Activated CD4-positive, CD25-positive, alpha-beta regulatory T cell (primary cell): ENCODE measurements around the gene PANK3.
A peak's percentile ranks its signal among the peaks of the same experiment; 100 is the strongest.
"Not testable (repeated sequence)": the region's sequence is repeated elsewhere in the genome, so short reads cannot be mapped to it uniquely, and the experiment has no call there.

ENCODE experiments used
- DNase-seq, 4 experiments: peaks; one replicate each; lab custom pipeline; 2025; lab: John Stamatoyannopoulos, UW

Gene PANK3

DNA sequence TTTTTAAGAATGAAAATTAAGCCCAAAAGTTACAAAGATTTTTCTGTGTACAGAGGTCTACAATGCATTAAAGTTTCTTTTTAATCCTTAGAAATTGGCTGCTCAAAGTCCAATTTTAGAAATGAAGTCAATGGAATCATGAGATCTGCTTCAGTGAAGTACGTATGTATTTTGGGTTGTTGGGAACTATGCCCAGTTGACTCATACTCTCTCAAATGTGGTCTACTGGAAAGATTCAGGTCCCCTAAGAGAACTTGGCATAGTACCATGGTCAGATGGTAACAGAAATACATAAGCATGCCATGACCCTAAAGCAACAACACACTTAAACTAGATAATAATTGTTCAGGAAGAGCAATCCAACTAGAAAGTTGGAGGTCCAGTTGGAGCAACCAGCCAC is 27.0 kb downstream of the PANK3 start:
- no peak for DNase-seq

DNA sequence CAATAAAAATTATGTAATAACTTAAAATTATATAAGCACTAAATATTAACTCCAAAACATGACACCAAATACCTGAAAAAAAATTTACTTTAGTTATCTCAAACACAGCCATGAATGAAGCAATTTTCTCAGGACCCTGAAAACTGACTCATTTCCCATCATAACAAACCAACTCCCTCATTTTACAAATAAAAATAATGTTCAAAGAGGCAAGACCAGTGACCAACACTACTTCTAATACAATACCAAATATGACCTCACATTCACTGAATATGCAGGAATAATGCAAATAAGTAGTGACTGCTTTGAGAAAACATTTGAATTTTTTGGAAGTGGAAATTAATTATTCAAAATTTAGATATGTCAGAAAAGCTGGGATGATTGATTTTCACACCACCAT is 28.5 kb downstream of the PANK3 start:
- DNase-seq, result no peak

DNA sequence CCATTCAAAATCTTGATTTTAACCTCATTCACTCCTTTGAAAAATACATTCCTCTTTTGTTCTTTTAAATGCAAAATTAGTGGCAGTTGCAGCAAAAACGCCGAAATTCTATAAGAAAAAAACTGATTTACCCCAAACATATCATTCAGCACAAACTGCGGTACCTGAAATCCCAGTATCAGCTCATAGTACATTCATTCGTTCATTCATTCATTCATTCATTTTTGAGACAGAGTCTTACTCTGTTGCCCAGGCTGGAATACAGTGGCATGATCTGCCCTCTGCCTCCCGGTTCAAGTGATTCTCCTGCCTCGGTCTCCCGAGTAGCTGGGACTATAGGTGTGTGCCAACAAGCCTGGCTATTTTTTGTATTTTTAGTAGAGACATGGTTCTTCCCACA is 29.6 kb downstream of the PANK3 start:
- DNase-seq, result no peak

DNA sequence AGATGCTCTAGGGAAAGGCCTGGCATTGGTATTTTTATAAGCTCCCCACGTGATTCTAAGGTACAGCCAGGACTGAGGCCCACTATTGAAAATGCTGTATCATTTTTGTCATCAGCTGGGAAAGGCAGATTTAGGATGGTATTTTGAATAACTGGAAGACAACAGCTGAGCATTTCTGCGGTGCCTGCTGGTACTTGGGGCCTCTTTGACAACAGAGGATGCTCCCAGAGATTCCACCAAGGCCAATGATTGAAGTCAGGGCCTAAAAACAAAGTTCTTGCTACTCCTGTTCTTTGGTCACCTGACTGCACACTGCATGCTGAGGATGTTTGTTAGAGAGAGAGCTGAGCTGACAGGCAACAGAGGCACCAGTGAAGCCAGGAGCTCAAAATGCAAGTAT is 42.0 kb downstream of the PANK3 start:
- DNase-seq, result no peak

DNA sequence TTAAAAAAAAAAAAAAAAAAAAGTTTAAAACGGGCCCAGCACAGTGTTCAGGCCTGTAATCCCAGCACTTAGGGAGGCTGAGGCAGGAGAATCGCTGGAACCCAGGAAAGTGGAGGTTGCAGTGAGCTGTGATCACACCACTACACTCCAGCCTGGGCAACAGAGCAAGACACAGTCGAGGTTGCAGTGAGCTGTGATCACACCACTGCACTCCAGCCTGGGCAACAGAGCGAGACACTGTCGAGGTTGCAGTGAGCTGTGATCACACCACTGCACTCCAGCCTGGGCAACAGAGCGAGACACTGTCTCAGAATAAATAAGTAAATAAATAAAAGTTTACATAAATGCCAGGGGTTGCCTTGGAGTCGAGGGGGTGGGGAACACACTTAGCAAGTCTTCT is 44.8 kb downstream of the PANK3 start:
- DNase-seq, result not testable (repeated sequence)

DNA sequence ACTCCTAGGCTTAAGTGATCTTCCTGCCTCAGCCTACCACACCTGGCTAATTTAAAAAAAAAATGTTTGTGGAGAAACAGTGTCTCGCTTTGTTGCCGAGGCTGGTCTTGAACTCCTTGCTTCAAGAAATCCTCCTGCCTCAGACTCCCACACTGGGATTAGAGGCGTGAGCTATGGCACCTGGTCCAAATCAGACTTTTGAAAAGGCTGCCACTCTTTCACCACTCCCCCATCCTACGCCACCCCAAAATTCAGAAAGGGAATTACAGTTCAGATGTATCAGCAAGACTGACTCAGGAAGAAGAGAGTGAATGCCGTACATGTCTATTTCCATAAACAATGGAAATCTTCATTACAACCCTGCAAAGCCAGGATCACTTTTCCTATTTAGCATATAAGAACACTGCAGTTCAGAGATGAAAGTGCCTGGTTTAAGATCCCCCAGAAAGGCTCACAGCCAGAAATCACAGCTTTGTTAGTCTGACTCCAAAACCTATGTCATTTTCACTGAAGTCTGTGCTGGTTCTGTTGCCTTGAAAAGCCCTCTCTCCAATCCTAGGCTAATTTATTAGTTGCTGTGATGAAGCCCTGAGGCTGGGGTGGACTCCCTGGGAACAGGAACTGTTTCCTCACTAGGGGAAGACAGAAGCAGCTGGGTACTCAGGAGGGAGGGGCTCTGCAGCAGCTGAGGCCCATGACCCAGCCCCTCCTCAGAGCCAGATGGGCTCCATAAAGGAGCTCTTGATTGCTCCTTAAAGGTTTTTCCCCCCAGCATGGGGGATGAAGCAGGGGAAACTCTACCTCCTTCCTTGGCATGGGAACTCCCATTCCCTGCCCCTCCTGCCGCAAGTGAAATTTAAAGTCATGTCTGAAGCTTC is 46.9 kb downstream of the PANK3 start:
- DNase-seq, result no peak

DNA sequence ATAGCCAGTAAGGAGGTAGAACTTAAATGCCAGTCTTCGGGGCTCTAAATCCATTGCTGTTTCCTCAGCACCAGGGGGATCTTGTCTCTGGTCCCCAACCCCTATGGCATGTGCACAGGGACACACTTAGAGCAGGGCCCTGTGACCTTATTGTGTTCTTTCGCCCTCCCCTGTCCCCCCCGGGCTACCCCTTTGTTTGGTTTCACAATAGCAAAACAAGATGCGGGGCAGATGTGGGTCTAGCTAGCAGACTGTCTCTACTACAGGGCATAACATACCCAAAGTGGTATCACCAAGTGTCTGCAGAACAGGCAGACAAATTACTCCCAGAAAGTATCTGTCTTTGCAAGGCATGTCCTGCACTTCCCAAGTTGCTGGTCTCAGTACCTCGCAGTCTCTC is 48.0 kb downstream of the PANK3 start:
- no peak for DNase-seq

DNA sequence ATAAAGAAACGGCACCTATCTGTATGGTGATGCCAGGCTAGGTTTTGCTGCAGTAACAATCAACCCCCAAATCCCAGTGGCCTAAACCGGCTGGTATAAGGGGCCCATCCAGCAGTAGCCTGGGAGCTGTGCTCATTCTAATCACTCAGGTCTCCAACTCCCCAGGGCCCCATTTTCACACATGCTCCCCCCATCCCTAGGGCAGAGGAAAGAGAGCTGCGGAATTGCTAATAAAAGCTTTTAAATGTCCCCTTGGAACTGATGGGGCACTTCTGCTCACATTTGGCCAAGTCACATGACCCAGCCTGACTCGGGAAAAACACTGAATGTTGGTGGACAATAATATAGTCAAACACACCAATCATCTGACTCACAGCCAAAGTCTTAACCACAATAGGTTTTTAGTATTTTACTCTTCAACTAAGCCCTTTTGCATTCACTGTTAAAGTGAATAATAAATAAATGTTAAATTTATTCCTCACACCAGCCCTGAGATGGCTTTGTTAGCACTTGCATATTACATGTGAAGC is 48.5 kb downstream of the PANK3 start:
- no peak for DNase-seq

DNA sequence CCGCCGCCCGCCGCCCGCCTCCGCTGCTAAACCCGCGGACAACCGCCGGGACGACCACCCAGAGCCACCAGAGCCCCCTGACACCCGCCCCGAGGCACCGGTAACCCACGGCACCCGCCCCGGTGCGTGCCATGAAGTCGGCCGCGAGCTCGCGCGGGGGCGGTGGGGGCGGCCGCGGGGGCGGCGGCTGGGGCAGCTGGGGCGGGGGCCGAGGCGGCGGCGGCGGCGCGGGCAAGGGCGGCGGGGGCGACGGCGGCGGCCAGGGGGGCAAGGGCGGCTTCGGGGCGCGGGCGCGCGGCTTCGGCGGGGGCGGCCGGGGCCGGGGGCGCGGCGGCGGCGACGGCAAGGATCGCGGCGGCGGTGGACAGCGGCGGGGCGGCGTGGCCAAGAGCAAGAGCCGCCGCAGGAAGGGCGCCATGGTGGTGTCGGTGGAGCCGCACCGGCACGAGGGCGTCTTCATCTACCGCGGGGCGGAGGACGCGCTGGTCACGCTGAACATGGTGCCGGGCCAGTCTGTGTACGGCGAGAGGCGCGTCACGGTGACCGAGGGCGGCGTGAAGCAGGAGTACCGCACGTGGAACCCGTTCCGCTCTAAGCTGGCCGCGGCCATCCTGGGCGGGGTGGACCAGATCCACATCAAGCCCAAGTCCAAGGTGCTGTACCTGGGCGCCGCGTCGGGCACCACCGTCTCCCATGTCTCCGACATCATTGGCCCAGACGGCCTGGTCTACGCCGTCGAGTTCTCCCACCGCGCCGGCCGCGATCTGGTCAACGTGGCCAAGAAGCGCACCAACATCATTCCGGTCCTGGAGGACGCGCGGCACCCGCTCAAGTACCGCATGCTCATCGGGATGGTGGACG is 49.6 kb downstream of the PANK3 start:
- DNase-seq, result no peak

DNA sequence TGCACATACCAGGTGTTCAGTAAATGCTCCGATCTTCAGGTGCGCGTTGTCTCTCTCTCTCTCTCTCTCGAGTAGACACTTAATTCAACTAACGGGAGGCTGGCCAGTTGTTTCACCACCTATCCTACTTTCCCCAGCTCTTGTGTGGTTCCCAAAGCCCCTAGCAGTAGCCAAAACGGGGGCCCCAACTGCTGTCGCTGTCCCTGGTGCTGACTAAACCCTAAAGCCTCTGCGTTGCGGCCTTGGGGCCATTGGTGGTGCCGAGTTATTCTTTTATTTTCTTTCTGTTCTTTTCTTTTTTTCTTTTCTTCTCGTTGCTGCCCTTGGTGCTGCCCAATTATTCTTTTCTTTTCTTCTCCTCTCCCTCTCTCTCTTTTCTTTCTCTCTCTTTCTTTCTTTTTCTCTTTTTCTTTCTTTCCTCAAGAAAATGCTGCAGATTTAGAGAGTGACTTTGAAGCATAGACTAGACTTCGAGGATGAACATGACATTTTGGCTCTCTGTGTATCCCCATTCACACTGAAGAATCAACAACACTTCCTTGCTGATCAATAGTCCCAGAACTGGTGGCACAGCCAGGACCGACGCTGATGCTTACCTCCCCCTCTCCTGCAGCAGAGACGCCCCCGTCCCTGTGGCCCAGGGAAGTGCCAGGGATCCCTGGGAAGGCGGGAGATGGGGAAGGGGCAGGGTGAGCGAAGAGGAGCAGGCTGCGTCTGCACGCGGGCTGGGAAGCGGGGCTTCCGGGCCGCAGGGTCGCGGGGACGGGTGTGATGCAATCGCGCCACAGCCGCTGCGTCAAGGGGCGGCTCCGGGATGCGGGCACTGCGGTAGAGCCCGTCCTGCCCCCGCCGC is 50.4 kb downstream of the PANK3 start, which contains the start of gene FBLL1:
Gene FBLL1, plus strand, starts transcription at position 785 of the 853 bp plus-strand sequence. CDS start 200 bp downstream, outside the sequence.
- peak in 1 of 4 experiments; percentile 2 for DNase-seq

DNA sequence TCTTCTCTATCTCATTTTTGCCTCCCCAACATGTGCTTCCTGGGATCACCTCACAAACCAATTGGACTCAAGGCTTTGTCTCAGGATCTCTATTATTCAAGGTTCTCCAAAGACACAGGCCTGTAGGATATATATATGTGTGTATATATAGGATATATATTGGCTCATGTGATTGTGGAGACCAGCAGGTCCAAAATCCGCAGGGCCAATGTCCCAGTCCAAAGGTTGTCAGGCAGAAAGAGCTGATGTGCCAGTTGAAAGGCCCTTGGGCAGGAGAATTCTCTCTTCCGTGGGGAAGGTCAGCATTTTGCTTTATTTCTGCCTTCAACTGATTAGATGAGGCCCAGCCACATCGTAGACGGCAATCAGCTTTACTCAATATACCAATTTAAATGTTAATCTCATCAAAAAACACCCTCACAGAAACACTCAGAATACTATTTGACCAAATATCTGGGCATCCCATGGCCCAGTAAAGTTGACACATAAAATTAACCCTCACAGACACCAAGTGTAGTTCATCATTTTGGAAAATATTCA is 51.3 kb downstream of the PANK3 start:
- no peak for DNase-seq

DNA sequence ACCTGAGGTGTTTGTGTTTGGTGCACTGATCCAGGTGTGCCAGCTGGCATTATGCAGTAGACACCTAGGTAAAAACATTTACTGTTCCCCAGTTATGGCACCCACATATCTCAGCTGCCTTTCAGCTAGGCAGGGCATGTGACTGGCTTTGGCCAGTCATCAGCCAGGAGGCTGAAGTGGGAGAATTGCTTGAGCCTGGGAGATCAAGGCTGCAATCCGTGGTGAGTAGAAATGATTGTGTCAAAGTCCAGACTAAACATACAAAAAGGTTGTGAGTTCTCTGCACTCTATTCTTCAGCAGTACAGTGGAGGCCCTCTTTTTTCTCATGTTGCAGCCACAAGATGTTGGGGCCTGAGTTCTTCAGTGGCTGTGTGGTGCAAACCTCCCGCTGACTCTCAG is 53.3 kb downstream of the PANK3 start:
- no peak for DNase-seq

DNA sequence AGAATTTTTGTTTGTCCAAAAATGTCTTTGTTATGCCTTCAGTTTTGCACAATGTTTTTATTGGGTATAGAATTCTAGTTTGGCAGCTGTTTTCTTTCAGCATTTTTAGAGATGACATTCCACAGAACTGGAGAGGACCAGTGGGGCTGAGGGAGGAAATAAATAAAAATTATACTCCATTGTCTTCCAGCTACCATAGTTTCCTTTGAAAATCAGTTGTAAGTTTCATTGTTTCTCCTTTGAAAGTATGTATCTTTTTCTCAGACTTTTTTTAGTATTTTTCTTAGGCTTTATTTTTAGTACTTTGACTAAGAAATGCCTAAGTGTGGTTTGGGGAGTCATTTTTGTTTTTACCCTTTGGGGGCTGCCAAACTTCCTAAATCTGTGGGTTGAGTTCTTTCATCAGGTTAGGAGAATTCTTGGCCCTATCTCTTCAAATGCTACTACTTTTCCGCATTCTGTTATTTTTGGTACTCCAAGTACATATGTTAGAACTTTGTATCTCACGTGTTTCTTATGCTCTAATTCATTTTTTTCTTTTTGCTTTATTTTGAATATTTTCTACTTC is 65.2 kb downstream of the PANK3 start:
- no peak for DNase-seq

DNA sequence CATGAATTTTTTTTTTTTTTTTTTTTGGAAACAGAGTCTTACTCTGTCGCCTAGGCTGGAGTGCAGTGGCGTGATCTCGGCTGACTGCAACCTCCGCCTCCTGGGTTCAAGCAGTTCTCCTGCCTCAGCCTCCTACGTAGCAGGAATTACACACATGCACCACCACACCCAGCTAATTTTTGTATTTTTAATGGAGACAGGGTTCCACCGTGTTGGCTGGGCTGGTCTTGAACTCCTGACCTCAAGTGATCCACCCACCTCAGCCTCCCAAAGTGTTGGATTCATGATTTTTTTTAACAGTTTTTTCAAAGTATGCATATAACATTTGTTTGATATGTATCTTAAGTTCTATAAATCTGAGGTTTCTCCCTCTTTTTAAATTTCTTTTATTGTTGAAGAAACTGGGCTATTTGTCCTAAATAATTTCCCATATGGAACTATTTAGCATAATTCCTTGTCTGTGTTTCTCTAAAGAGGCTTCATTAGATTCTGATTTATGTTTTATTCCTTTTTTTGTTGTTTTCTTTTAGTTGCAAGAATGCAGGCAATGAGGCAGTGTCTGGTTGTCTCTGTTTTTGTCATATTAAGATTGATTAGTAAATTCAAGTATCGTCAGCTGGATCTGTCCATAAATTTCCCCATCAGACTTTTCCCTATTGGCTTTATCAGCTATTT is 76.5 kb downstream of the PANK3 start:
- no peak for DNase-seq
